HG02571 (cell line): ENCODE results near the gene HHEX.
A peak's percentile ranks its signal among the peaks of the same experiment; 100 is the strongest.
"Not testable (repeated sequence)": the region's sequence is repeated elsewhere in the genome, so short reads cannot be mapped to it uniquely, and the experiment has no call there.

Source experiments
- ATAC-seq: cut with Tn5 transposase; IDR thresholded peaks from one replicate; pipeline ENCODE4 v1.9.1; 2021; ENCODE audit warnings: mild to moderate bottlenecking, moderate library complexity; ENCODE audit not compliant: unreplicated experiment

Gene HHEX

DNA sequence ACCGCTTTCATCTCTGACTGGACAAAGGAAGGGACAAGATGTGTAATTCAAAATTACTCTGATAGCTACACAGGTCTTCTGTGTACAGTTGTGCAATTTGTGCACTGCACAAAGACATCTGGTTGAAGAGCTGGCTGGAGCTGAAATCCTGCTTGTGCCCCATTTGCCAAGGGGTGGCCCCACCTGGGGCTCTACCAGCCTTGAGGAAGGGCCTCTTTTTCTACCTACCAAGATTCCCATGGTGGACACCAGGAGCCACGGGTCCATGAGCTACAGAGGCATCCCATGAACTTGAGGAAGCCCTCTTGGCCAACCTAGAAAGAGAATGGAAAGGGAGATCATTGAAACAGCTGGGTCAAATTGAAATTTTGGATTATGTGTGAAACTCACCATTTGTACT, 43.2 kb downstream of the HHEX start:
- no peak for ATAC-seq

DNA sequence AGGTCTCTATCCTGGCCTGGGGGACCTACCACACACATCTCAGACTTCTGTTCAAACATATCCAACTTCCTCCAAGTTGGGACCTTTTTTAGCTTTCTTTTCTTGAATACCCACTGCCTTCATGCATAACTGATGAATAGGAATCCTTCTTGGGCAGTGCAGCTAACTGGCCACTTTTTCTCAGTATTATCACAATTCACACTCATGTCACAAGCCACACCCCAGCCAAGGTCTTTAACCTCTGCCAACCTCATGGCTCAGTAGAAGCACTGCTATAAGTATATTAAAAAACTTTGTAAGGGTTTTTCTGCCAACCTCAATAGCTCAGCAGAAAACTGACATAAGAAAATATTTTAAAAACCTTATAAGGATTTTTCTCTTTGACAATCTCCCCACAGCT, 44.5 kb downstream of the HHEX start:
- no peak for ATAC-seq

DNA sequence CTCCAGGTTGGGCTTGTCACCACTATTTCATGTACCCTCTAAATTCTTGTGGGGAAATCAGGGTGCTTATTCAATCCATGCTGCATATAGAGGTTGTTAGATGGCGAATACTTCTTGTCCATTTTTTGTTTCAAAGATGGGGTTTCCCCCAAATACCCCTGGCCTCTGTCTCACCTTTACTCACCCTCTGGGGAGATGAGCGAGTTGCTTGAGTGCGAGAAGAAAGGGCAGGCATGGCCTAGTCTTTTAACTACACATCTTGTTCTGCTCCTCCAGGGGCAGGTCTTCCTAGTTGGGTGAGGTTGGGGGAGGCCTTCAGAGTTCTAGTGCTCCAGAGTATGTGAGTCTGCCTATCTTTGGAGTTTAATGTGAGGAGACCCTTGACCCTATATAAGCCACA, 46.2 kb downstream of the HHEX start:
- ATAC-seq: no peak

DNA sequence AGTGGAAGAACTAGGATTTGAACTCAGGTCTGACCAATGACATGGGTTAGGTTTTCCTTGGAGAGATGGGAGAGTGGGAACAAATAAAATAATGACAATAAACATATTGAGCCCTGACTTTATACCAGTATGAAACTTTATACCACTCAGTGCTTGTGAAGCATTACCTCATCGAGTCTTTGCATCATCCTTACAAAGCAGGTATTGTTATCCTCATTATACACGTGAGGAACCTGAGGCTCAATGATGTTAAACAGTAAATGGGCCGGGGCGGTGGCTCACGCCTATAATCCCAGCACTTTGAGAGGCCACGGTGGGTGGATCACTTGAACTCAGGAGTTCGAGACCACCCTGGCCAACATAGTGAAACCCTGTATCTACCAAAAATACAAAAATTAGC, 47.7 kb downstream of the HHEX start:
- ATAC-seq: no peak

DNA sequence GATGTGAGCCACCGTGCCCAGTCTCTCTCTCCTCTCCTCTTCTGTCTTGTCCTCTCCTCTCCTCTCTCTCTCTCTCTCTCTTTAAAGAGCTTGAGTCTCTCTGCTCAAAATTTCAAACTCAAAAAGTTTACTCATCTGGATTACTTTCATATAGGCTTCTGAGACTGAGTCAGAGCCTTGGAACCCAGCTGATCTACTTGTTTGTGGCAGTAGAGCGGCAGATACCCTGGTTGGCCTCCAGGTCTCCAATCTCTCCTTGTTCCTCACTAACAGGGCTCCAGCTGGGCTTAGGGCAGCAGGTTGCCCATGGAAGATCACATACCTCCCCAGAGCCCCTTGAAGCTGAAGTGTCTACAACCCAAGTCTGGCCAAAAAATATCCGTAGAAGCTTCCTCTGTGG, 51.0 kb downstream of the HHEX start:
- ATAC-seq: no peak

DNA sequence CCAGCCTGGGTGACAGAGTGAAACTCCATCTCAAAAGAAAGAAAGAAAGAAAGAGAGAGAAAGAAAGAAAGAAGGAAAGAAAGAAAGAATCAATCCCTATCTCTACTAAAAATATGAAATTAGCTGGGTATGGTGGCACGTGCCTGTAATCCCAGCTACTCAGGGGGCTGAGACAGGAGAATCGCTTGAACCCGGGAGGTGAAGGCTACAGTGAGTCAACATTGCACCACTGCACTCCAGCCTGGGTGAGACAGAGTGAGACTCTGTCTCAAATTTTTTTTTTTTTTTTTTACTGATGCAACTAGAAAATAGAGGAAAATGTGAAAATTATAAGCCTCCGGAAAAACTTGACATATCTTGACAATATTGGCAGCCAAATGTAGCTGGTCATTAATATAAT, 52.0 kb downstream of the HHEX start:
- ATAC-seq: not testable (repeated sequence)

DNA sequence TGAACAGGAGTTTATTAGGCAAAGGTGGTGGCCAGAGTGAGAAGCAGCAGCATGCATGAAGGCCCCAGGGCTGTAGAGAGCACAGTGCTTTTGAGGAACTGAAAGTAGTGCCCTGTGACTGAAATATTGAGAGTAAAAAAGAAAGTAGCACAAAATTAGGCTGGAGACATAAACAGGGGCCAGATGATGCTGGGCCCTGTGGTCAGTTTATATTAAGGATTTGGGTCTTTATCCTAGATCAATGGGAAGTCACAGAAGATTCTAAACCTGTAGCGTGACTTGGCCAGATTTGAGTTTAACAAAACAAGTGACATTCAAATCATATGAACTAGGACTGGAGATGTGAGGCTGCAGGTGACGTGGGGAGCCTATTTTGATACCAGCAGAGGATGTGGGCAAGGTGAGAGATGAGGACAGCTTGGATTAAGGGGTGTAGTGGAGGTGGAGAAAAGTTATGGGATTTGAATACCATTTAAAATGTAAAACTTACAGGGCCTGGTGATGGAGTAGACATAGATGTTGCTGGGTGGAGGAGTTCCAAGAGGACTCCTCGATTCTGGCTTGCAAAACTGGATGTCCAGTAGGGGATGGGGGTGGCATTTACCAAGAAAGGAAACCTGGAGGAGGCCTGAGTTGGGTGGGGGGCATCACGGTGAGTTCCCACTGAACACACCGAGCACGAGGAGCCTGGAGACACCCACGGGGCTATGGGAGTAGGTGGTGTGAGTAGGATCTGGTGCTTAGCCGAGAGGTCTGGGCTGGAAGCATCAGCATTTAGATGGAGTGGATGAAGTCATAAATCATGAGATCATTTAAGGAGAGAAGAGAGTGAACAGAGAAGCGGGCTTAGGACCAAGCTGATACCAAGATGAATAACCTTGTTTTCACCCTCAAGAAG, 52.8 kb downstream of the HHEX start:
- ATAC-seq: peak; percentile 99
